Right renal pelvis (tissue), 4 donors: ENCODE results near the gene NSFL1C. TPM values are rescaled to one million over a fixed set of nuclear protein-coding genes. Genes with fewer than 3 reads are reported as not detected.
"Not testable (repeated sequence)": the region's sequence is repeated elsewhere in the genome, so short reads cannot be mapped to it uniquely, and the experiment has no call there.

ENCODE experiments used
- DNase-seq, 4 donors: peaks; one replicate each; pipeline ENCODE4 v3.0.0-alpha.2; 2013; ENCODE audit warnings: low read depth in 4 of 4, low spot score in 3 of 4, missing footprints in 1 of 4
- polyA plus RNA-seq, 4 donors: library from polyadenylated mRNA; unstranded; fragments of 120-200 nt; gene quantifications; one replicate each; pipeline ENCODE4 v1.2.1, GENCODE V29; 2013; ENCODE audit not compliant: insufficient read length in 4 of 4

Gene NSFL1C
- polyA plus RNA-seq, 4 donors, result 93.9 to 110 (median 103) TPM

- no peak for DNase-seq
These were observed 39.1 kb downstream of the NSFL1C start for GRCh38 chr20:1427457-1428054.

DNA sequence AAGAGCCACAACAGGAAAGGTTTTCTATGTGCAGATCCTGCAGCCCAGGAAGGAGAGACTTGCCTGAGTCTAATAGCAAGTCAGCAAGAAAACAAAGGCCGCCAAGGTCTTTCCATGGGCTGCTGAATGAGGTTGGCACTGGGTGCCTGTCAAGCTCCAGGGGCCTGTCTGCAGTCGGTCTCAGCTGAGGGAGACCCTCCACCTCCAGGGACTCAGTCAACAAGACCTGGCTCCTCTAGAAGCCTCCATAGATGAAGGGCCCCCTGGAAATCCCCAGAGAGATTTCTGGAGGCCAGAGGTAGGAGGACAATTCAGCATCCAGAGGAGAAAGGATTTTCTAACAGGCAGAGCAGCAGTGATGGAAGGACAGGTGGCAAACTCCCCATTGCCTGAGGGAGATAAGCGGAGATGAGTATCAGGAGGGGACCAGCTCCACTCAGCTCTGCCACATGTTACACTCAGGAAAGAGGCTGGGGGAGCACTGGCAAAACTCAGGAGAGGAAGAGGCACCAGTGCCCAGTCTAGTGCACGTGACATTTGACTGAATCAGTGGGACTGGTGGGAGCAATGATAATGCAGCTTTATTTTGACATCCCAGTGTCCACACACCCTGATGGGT lies 40.3 kb downstream of the NSFL1C start:
- DNase-seq, result no peak

- no peak for DNase-seq
These were observed 42.3 kb downstream of the NSFL1C start for GRCh38 chr20:1424336-1424735.

- no peak for DNase-seq
These were observed 43.0 kb downstream of the NSFL1C start for GRCh38 chr20:1423625-1424106.

- no peak for DNase-seq
These were observed 43.4 kb downstream of the NSFL1C start for GRCh38 chr20:1423206-1423605.

DNA sequence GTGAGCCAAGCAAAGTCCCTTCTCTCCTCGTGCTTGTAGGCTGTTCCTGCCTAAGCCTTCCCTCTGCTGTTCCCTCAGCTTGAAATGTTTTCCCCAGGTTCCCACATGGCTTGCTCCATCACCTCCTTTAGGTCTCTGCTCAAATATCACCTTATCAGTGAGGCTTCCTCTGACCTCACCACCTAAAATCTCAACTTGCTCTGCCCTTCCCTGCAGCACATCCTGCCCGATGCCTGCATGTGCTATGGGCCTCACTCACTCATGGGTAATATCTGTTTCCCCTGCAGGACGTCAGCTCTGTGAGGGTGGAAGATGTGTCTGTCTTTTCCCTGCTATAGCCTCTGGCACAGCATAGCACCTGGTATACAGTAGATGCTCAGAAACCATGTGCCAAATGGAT lies 43.9 kb downstream of the NSFL1C start:
- DNase-seq, result no peak

- DNase-seq, result no peak
These were observed 46.6 kb downstream of the NSFL1C start for GRCh38 chr20:1420066-1420465.

DNA sequence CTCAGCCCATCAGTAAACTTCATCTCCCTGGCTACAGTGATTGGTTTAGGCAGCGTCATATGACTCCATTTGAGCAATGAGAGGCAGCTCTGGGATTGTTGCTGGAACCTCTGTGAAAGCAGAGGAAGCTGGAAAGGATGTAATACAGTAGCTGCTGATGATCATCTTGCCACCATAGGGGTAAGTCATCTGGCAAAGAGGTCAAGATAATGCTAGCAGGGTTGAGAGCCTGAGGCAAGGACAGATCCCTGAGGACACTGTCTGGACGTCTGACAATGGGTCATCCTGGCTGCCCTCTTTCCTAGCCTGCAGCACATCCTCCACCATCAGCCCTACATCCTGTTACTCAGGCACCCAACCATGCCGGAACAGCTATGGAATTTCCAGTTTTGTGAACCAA lies 48.3 kb downstream of the NSFL1C start:
- no peak for DNase-seq

- no peak for DNase-seq
These were observed 48.9 kb downstream of the NSFL1C start for GRCh38 chr20:1417790-1418189.

DNA sequence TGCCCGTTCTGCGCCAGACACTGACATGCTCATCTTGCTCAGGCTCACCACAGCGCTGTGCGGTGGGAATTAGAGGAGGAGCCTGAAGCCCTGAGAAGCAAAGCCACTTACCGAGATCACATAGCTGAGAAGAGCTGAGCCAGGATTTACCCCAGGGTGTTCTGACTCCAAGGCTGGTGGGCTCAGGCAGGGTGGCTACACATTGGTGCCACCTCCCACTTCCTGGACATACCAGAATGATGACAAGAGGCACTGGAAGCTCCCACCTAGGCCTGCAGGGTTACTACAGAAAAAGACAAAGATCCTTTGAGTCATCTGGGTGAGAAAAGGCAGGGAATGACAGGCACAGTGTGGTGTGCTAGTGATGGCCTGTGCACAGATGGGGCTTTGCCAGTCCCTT lies 49.4 kb downstream of the NSFL1C start:
- DNase-seq, result no peak

DNA sequence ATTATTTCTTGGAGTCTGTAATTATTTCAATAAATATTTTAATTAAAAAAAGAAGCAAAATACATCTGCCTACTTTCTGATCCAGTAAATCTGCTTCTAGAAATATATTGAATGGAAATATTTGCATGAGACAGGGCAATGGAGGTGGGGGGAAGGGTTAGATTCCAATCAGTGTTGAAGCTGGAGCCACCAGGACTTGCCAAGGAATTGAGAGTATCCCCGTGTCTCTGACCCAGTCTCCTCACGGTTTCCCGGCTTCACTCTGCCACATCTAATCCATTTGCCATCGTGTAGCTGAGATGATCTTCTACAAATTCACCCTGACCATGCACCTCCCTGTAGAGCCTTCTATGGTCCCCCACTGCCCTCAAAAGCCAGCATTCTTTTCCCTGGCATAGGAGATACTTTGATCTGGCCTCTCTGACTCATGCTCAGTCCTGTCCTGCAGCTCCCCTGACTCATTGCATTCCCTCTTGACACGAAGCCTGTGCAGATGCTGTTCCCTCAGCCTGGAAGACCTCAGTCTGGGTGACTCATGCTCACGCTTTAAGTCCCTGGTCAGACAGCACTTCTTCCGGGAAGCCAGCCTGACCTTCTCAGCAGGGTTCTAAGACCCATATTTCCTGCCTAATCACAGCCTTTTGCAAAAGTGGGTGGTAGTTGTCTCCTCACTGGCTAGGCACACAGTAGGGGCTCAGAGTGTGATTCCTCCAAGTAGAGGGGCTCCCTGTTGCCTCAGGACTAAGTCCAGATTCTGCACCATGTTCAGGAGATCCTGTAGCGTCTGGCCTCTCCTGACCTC lies 50.8 kb downstream of the NSFL1C start:
- DNase-seq, result no peak

GRCh38 chr20:1414982-1415381 lies 51.7 kb downstream of the NSFL1C start:
- DNase-seq, result no peak

- no peak for DNase-seq
These were observed 60.8 kb downstream of the NSFL1C start for GRCh38 chr20:1405801-1406200.

GRCh38 chr20:1403624-1404023 lies 63.0 kb downstream of the NSFL1C start:
- DNase-seq, result no peak

- no peak for DNase-seq
These were observed 64.5 kb downstream of the NSFL1C start for GRCh38 chr20:1402149-1402548.

DNA sequence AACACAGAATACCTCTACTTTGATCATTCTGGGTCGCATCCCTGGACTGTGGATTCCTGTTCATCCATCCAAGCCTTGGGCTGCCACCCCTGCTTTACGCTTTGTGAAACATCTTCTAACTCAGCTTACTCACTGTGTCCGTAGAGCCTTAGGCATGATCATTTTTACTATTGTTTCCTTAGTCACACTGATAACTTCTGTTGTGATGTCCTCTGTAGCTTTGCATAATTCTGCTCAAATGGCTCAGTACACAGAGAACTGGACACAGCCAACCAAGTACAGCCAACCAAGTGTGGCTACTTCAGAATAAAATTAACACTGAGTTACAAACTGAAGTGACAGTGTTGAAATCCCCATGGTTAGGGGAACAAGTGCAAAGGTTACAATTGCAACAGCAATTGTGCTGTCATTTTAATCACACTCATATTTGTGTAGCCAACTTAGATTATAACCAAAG lies 65.2 kb downstream of the NSFL1C start:
- DNase-seq, result no peak

- not testable (repeated sequence) for DNase-seq
These were observed 66.8 kb downstream of the NSFL1C start for GRCh38 chr20:1399678-1400366.

DNA sequence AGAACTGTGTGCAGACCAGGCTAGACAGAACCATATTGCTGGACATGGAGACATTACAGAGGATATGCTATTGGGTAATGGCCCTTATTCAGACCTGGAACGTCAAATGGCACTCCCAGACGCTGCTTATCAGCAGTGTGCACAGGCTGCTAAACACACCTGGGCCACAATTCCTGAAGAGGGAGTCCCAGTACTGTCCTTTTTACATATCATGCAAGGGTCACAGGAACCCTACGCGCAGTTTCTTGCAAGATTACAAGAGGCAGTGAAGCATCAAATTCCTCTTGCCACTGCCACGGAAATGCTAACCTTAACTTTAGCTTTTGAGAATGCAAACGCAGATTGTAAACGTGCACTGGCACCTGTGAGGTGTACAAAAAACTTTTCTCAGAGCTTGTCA lies 68.5 kb downstream of the NSFL1C start:
- not testable (repeated sequence) for DNase-seq

DNA sequence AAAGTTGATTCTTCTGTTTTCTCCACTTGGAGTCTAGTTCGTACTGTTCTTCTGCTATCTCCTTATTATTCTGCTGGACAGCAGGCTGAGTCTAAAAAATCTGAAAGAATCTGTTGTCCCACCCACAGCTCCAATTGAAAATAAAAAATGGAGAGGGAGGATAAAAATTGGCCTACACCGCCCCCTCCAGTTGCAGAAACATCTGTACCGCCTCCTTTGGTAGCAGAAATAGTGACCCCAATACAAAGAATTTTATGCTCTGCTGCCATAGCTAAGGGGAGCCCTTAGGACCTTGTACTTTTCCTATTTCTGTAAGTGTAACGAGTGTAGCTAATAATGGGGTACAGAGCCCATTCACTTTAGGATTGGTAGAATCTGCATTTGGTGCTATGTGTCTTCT lies 68.9 kb downstream of the NSFL1C start:
- DNase-seq, result no peak

DNA sequence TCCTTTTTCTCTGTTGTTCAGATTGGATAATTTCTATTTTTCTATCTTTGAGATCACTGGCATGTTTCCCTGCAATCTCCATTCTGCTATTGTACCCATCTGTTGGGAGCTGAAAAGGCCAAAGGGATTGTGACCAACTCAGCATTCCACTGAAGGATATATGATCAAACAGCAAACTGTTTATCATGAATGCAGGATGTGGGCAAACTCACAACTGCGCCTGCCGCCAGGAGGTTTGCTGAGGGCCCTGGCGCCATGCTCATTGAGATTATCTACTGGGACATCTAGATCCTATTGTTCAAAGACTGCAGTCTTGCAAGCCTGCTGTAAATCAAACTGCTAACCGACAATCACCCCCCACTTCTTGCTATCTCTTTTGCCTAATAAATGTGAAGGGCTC lies 69.9 kb downstream of the NSFL1C start:
- no peak for DNase-seq

DNA sequence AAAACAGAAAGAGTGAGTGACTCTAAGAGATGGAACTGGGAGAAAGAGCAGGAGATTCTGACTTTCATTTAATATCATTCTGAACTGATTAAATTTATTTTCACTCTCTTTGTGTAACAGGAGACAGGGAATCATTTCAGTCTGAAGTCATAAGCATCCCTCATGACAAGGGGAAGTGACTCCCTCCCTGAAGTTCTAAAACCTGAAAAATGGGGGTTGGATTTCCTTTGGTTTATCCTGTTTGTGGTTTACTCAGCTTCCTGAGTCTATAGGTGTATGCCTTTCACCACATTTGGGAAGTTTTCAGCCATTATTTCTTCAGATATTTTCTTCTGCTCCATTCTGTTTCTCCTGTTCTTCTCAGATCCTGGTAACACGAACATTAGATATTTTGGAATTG lies 70.4 kb downstream of the NSFL1C start:
- DNase-seq, result no peak
